Mucosa of descending colon (tissue), 3 donors: ENCODE data around the gene IFNB1. TPM values are rescaled to one million over a fixed set of nuclear protein-coding genes. Genes with fewer than 3 reads are reported as not detected.

Experiments used
- ATAC-seq: fragments of 200-7000 bp; cut with Tn5 transposase; one replicate; pipeline ENCODE4 v1.9.1; 2020; ENCODE audit warnings: mild to moderate bottlenecking, moderate library complexity
- DNase-seq, 3 donors: peaks; one replicate each; pipeline ENCODE4 v3.0.0-alpha.2; 2020
- H3K36me3 ChIP-seq: fragments of 200-600 bp; one replicate; pipeline ENCODE4 v1.8.0; 2021; ENCODE audit warnings: low read depth, mild to moderate bottlenecking
- H3K4me1 ChIP-seq: fragments of 200-600 bp; one replicate; pipeline ENCODE4 v1.8.0; 2021; ENCODE audit warnings: low read depth, mild to moderate bottlenecking
- H3K4me3 ChIP-seq: fragments of 200-600 bp; one replicate; pipeline ENCODE4 v1.8.0; 2021; ENCODE audit warnings: mild to moderate bottlenecking
- H3K9me3 ChIP-seq: fragments of 200-600 bp; one replicate; pipeline ENCODE4 v1.8.0; 2021; ENCODE audit warnings: mild to moderate bottlenecking
- CTCF ChIP-seq: fragments of 200-600 bp; IDR thresholded peaks from one replicate; pipeline ENCODE4 v1.8.0; 2022; ENCODE audit warnings: antibody characterized with exemption, mild to moderate bottlenecking
- intact Hi-C, 2 donors: fragments of 100-400 bp; cut with DNase I in 1 of 2; cut with micrococcal nuclease in 1 of 2; formaldehyde crosslinking; loops; one replicate each; pipeline versions ENCODE4 v1.11.0 to v1.11.1; 2022; cut with DNase I, micrococcal nuclease
- total RNA-seq, 3 donors: library from RNA; stranded (reverse); fragmentation: NEBNext Ultra II Directional in 2 of 3; extraction: Animal tissue kit (Norgen Biotek cat#: 25700) in 2 of 3; gene quantifications; one replicate each; pipeline versions ENCODE4 v1.2.1 to v1.2.4, GENCODE V29; 2021 to 2023
- donor health status: DM: no; HTN: no; CAD: no; lungs with moderate emphysema.
- donor health status: DM: no; HTN: no; CAD: no.
- donor health status: DM: no; HTN: yes; CAD: no.

Gene IFNB1
- total RNA-seq, 3 donors from 2014 or later, result not detected

GRCh38 chr9:21082671-21083070, 4.9 kb upstream of the IFNB1 start:
- no peak for TF ChIP-seq CTCF
- intact Hi-C loops, result no loop called here
- H3K36me3 ChIP-seq, result no peaks in the 10 kb centered on the region
- DNase-seq (no peak), ATAC-seq (no peak)
- no peaks in the 10 kb centered on the region for H3K4me1 ChIP-seq
- no peaks in the 10 kb centered on the region for H3K9me3 ChIP-seq
- no peak overlapping the region for H3K4me3 ChIP-seq

GRCh38 chr9:21081999-21082398, 4.3 kb upstream of the IFNB1 start:
- H3K4me3 ChIP-seq, result no peak overlapping the region
- ATAC-seq (no peak), DNase-seq (no peak)
- H3K4me1 ChIP-seq, result no peaks in the 10 kb centered on the region
- H3K9me3 ChIP-seq, result no peaks in the 10 kb centered on the region
- H3K36me3 ChIP-seq, result no peaks in the 10 kb centered on the region
- no peak for TF ChIP-seq CTCF
- intact Hi-C loops, result no loop called here

- no peak for DNase-seq
- no peak for ATAC-seq
- no peak for TF ChIP-seq CTCF
- Histone ChIP-seq H3K4me3 (no peak overlapping the region), H3K36me3 (no peaks in the 10 kb centered on the region), H3K4me1 (no peaks in the 10 kb centered on the region), H3K9me3 (no peaks in the 10 kb centered on the region)
- intact Hi-C loops, result no loop called here
Measured at GRCh38 chr9:21081451-21081850, 3.7 kb upstream of the IFNB1 start.

GRCh38 chr9:21080793-21081192, 3.1 kb upstream of the IFNB1 start:
- H3K36me3 ChIP-seq, result no peaks in the 10 kb centered on the region
- TF ChIP-seq CTCF, result no peak
- intact Hi-C loops, result no loop called here
- DNase-seq, result no peak
- H3K4me3 ChIP-seq, result no peak overlapping the region
- H3K9me3 ChIP-seq, result no peaks in the 10 kb centered on the region
- no peak for ATAC-seq
- no peaks in the 10 kb centered on the region for H3K4me1 ChIP-seq

- H3K36me3 ChIP-seq, result no peaks in the 10 kb centered on the region
- no peak for TF ChIP-seq CTCF
Measured at GRCh38 chr9:21078702-21079101, 960 bp upstream of the IFNB1 start.

GRCh38 chr9:21075484-21075883, 2.3 kb downstream of the IFNB1 start:
- DNase-seq, result no peak
- ATAC-seq, result no peak
- TF ChIP-seq CTCF, result no peak
- Histone ChIP-seq H3K4me3 (no peak overlapping the region), H3K9me3 (no peaks in the 10 kb centered on the region), H3K4me1 (no peaks in the 10 kb centered on the region), H3K36me3 (no peaks in the 10 kb centered on the region)
- intact Hi-C loops, result no loop called here

More at GRCh38 chr9:21078702-21079101, 960 bp upstream of the IFNB1 start:
- Histone ChIP-seq H3K9me3 (no peaks in the 10 kb centered on the region), H3K4me1 (no peaks in the 10 kb centered on the region), H3K4me3 (no peak overlapping the region)
- DNase-seq (no peak), ATAC-seq (no peak)
- intact Hi-C loops, result no loop called here
